ENCODE results near the gene BOC. TPM values are rescaled to one million over a fixed set of nuclear protein-coding genes. Genes with fewer than 3 reads are reported as not detected.
"Not testable (repeated sequence)": the region's sequence is repeated elsewhere in the genome, so short reads cannot be mapped to it uniquely, and the experiment has no call there.

The BOC gene
- total RNA-seq (not detected), polyA plus RNA-seq (not detected), total RNA-seq (0 to 0.19 (median 0.04) reads per million in 6 experiments)

GRCh38 chr3:113211330-113212149 is at the start of gene BOC:
Gene BOC, plus strand, starts transcription at chr3:113211557. Its CDS starts 38,246 bp downstream, at chr3:113249803.
- Mint-ChIP-seq H3K4me1 (peaks cover 5 to 18% (median 12%) of the 10 kb centered on the region in 4 donors), H3K4me3 (peak within 1 kb of the TSS; percentile 32 to 83 (median 66)), H3K27me3 (peaks cover 51 to 88% (median 55%) of the 10 kb centered on the region in 5 donors), H3K36me3 (no peaks in the 10 kb centered on the region), H3K9me3 (no peaks in the 10 kb centered on the region), H3K27ac (peak within 1 kb of the TSS in 1 of 10 donors; percentile 77)
- POLR2A ChIA-PET: no interaction called here
- ATAC-seq: no peak
- DNase-seq: no peak

GRCh38 chr3:113161661-113162060 is 49.7 kb upstream of the BOC start:
- POLR2A ChIA-PET: no interaction called here
- DNase-seq: no peak
- H3K36me3 Mint-ChIP-seq: no peaks in the 10 kb centered on the region
- ATAC-seq: no peak
- no peaks in the 10 kb centered on the region for H3K9me3 Mint-ChIP-seq
- no peaks in the 10 kb centered on the region for H3K4me1 Mint-ChIP-seq
- peaks cover 0 to 10% (median 0%) of the 10 kb centered on the region in 5 donors for H3K27me3 Mint-ChIP-seq
- H3K4me3 Mint-ChIP-seq: no peak overlapping the region
- no peak overlapping the region for H3K27ac Mint-ChIP-seq

- peaks cover 0 to 10% (median 0%) of the 10 kb centered on the region in 5 donors for H3K27me3 Mint-ChIP-seq
- no peak overlapping the region for H3K4me3 Mint-ChIP-seq
- DNase-seq (no peak), ATAC-seq (no peak)
- POLR2A ChIA-PET: no interaction called here
- no peaks in the 10 kb centered on the region for H3K36me3 Mint-ChIP-seq
- no peak overlapping the region for H3K27ac Mint-ChIP-seq
- no peaks in the 10 kb centered on the region for H3K4me1 Mint-ChIP-seq
- H3K9me3 Mint-ChIP-seq: no peaks in the 10 kb centered on the region
Observed at GRCh38 chr3:113163152-113163551, 48.2 kb upstream of the BOC start.

GRCh38 chr3:113165841-113166240 is 45.5 kb upstream of the BOC start:
- ATAC-seq: no peak
- H3K27ac Mint-ChIP-seq: no peak overlapping the region

GRCh38 chr3:113166357-113166718 is 45.0 kb upstream of the BOC start:
- Mint-ChIP-seq H3K4me1 (no peaks in the 10 kb centered on the region), H3K36me3 (no peaks in the 10 kb centered on the region), H3K9me3 (peaks cover 0 to under 1% (median 0%) of the 10 kb centered on the region in 9 donors), H3K27me3 (peaks cover 0 to 10% (median 0%) of the 10 kb centered on the region in 5 donors), H3K4me3 (no peak overlapping the region), H3K27ac (no peak overlapping the region)
- POLR2A ChIA-PET: no interaction called here
- no peak for DNase-seq
- no peak for ATAC-seq

More at GRCh38 chr3:113165841-113166240, 45.5 kb upstream of the BOC start:
- Mint-ChIP-seq H3K27me3 (peaks cover 0 to 10% (median 0%) of the 10 kb centered on the region in 5 donors), H3K4me1 (no peaks in the 10 kb centered on the region), H3K36me3 (no peaks in the 10 kb centered on the region), H3K4me3 (no peak overlapping the region), H3K9me3 (no peaks in the 10 kb centered on the region)
- POLR2A ChIA-PET: no interaction called here
- DNase-seq: no peak

GRCh38 chr3:113166719-113167492 is 44.5 kb upstream of the BOC start:
- Mint-ChIP-seq H3K27ac (no peak overlapping the region), H3K4me1 (no peaks in the 10 kb centered on the region), H3K9me3 (peaks cover 0 to 4% (median 0%) of the 10 kb centered on the region in 9 donors), H3K36me3 (no peaks in the 10 kb centered on the region), H3K4me3 (no peak overlapping the region), H3K27me3 (peaks cover 0 to 12% (median 0%) of the 10 kb centered on the region in 5 donors)
- no peak for DNase-seq
- ATAC-seq: no peak
- POLR2A ChIA-PET: no interaction called here

- ATAC-seq (no peak), DNase-seq (no peak)
- Mint-ChIP-seq H3K4me1 (no peaks in the 10 kb centered on the region), H3K36me3 (no peaks in the 10 kb centered on the region), H3K27me3 (peaks cover 0 to 3% (median 0%) of the 10 kb centered on the region in 5 donors), H3K9me3 (peaks cover 0 to 4% (median 0%) of the 10 kb centered on the region in 9 donors), H3K4me3 (no peak overlapping the region), H3K27ac (no peak overlapping the region)
- POLR2A ChIA-PET: no interaction called here
Observed at GRCh38 chr3:113167825-113168801, 43.2 kb upstream of the BOC start.

- DNase-seq (no peak), ATAC-seq (no peak)
- Mint-ChIP-seq H3K36me3 (no peaks in the 10 kb centered on the region), H3K9me3 (peaks cover 0 to 4% (median 0%) of the 10 kb centered on the region in 9 donors), H3K4me3 (no peak overlapping the region), H3K27ac (no peak overlapping the region), H3K27me3 (peaks cover 0 to 3% (median 0%) of the 10 kb centered on the region in 5 donors), H3K4me1 (no peaks in the 10 kb centered on the region)
- POLR2A ChIA-PET: no interaction called here
Observed at GRCh38 chr3:113169891-113170452, 41.4 kb upstream of the BOC start.

GRCh38 chr3:113170771-113171170 is 40.6 kb upstream of the BOC start:
- no peak overlapping the region for H3K27ac Mint-ChIP-seq
- no peak overlapping the region for H3K4me3 Mint-ChIP-seq
- POLR2A ChIA-PET: no interaction called here
- H3K27me3 Mint-ChIP-seq: peaks cover 0 to 3% (median 0%) of the 10 kb centered on the region in 5 donors
- no peaks in the 10 kb centered on the region for H3K36me3 Mint-ChIP-seq
- H3K9me3 Mint-ChIP-seq: peaks cover 0 to 4% (median 0%) of the 10 kb centered on the region in 9 donors
- ATAC-seq (no peak), DNase-seq (no peak)
- no peaks in the 10 kb centered on the region for H3K4me1 Mint-ChIP-seq

- ATAC-seq, H3K4me3 Mint-ChIP-seq, H3K4me1 Mint-ChIP-seq, H3K27me3 Mint-ChIP-seq, POLR2A ChIA-PET, DNase-seq, H3K9me3 Mint-ChIP-seq, H3K36me3 Mint-ChIP-seq, H3K27ac Mint-ChIP-seq: not testable (repeated sequence)
Observed at GRCh38 chr3:113171675-113172300, 39.6 kb upstream of the BOC start.

GRCh38 chr3:113173102-113173501 is 38.3 kb upstream of the BOC start:
- no peak overlapping the region for H3K4me3 Mint-ChIP-seq
- peaks cover 0 to 3% (median 0%) of the 10 kb centered on the region in 5 donors for H3K27me3 Mint-ChIP-seq

GRCh38 chr3:113174304-113174703 is 37.1 kb upstream of the BOC start:
- Mint-ChIP-seq H3K9me3 (peaks cover 0 to 4% (median 0%) of the 10 kb centered on the region in 9 donors), H3K27me3 (peaks cover 0 to 3% (median 0%) of the 10 kb centered on the region in 5 donors), H3K36me3 (no peaks in the 10 kb centered on the region), H3K4me1 (no peaks in the 10 kb centered on the region), H3K27ac (no peak overlapping the region), H3K4me3 (no peak overlapping the region)
- no peak for ATAC-seq
- POLR2A ChIA-PET: no interaction called here
- no peak for DNase-seq

More at GRCh38 chr3:113173102-113173501, 38.3 kb upstream of the BOC start:
- DNase-seq (no peak), ATAC-seq (no peak)
- Mint-ChIP-seq H3K36me3 (no peaks in the 10 kb centered on the region), H3K9me3 (peaks cover 0 to 4% (median 0%) of the 10 kb centered on the region in 9 donors), H3K4me1 (no peaks in the 10 kb centered on the region), H3K27ac (no peak overlapping the region)
- POLR2A ChIA-PET: no interaction called here
